Measurements from ENCODE around the gene PHAF1.

DNA sequence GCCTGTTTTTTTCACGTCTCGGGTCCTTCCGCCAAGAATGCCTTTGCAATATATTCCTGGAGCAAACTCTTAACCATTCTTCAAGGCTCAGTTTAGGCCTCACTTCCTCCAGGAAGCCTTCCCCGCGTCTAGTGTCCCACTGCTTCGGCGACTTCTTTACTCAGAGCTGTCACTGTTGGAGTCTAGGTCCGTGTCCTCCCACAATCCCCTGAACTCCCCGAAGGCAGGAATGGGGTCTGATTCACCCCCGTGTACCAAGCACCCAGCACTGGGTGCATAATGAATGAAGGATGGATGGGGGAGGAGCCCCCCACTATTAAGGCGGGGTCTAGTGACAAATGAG is 73.5 kb downstream of the PHAF1 start:
- TF ChIP-seq, protein P1, sequence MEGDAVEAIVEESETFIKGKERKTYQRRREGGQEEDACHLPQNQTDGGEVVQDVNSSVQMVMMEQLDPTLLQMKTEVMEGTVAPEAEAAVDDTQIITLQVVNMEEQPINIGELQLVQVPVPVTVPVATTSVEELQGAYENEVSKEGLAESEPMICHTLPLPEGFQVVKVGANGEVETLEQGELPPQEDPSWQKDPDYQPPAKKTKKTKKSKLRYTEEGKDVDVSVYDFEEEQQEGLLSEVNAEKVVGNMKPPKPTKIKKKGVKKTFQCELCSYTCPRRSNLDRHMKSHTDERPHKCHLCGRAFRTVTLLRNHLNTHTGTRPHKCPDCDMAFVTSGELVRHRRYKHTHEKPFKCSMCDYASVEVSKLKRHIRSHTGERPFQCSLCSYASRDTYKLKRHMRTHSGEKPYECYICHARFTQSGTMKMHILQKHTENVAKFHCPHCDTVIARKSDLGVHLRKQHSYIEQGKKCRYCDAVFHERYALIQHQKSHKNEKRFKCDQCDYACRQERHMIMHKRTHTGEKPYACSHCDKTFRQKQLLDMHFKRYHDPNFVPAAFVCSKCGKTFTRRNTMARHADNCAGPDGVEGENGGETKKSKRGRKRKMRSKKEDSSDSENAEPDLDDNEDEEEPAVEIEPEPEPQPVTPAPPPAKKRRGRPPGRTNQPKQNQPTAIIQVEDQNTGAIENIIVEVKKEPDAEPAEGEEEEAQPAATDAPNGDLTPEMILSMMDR (IDR thresholded peaks at IDR 0.05; ENCODE audit: low read length) = no peak
- TF ChIP-seq EZH2 (IDR thresholded peaks at IDR 0.05; ENCODE audit: borderline replicate concordance, low read length) = no peak
